ENCODE measurements around the gene SCAMP3.

DNA sequence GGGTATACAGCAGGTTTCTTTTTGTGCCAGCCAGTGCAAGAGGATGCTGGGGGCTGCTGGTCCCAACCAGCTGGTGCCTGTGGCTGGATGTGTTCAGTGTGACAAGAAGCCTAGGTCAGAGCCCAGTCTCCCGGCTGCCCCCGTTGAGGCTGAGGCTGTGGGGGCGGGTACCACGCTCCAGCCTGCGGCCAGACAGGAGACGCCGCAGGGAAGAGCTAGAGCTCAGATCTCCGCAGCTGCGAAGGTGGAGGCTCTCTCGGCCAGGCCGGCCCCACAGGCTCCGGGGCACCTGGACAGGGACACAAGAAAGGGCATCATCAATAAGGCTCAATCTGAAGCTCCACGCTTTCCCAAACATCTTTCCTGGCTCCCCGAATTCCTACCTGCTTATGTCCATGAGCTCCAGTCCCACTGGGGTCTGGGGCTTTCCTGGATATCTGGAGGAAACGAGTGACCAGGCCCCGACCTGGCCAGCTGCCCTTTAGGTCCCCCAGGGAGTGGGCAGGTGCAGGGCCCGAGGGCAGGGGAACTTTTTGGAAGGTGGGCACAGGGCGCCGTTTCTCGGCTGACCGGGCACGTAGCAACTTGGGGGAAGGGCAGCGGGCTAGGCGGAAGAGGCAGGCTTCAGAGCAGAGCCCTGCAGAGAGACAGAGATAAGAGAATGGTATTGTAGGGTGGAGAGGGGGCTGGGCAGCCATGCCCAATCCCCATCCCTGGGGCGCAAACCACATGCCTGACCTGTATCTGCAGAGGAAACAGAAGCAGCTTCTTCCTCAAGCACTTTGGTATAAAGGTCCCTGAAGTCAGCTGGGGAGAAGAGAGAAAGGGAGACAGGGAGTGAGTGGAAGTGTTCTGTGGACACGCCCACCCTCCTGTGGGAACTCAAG is 14.2 kb downstream of the SCAMP3 start:
- TF ChIP-seq CTCF (IDR thresholded peaks at IDR 0.05) (no peak), POLR2A (IDR thresholded peaks at IDR 0.05) (no peak)
